ENCODE results near the gene ZYX. TPM values are rescaled to one million over a fixed set of nuclear protein-coding genes. Genes with fewer than 3 reads are reported as not detected.
A peak's percentile ranks its signal among the peaks of the same experiment; 100 is the strongest.

Gene ZYX, protein sequence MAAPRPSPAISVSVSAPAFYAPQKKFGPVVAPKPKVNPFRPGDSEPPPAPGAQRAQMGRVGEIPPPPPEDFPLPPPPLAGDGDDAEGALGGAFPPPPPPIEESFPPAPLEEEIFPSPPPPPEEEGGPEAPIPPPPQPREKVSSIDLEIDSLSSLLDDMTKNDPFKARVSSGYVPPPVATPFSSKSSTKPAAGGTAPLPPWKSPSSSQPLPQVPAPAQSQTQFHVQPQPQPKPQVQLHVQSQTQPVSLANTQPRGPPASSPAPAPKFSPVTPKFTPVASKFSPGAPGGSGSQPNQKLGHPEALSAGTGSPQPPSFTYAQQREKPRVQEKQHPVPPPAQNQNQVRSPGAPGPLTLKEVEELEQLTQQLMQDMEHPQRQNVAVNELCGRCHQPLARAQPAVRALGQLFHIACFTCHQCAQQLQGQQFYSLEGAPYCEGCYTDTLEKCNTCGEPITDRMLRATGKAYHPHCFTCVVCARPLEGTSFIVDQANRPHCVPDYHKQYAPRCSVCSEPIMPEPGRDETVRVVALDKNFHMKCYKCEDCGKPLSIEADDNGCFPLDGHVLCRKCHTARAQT
- total RNA-seq, result 86.7 and 119 TPM in 2 replicates

DNA sequence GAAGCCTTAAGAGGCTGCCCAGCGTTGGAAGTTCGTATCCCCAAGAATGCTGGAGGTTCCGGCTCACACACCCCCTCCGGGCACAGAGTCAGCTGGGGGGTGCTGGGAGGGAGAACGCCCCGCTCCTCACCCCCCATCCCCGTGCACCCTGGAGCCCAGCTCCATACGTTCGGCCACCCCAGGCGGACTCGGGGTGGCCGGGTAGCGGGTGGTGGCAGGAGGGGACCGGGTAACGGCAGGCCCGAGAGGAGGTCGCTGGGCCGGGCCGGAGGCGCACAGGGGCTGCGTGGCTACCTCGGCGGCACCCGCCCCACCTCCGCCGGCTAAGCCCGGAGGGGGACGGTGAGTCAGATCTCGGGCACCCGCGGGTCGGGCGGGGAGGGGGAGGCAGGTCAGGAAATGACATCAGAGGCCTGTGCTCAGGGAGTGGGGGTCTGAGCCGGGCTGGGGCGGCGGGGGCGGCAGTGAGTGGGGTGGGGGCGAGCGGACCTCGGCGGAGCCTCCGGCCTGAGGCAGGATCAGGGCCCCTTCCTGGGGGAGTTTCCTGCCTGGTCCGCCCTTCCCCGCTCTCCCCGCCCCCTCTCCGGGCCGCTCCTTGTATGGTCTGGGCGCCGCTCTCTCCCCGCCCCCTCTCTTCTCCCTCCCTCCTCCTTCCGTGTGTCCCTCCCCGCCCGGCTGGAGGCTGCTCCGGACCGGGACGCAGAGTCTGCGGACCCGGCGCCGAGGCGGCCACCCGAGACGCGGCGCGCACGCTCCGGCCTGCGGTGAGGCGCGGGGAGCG, at the start of gene ZYX:
ZYX (plus strand) TSS at position 700 of the 781 bp plus-strand sequence. CDS start 227 bp downstream, outside the sequence.

DNA sequence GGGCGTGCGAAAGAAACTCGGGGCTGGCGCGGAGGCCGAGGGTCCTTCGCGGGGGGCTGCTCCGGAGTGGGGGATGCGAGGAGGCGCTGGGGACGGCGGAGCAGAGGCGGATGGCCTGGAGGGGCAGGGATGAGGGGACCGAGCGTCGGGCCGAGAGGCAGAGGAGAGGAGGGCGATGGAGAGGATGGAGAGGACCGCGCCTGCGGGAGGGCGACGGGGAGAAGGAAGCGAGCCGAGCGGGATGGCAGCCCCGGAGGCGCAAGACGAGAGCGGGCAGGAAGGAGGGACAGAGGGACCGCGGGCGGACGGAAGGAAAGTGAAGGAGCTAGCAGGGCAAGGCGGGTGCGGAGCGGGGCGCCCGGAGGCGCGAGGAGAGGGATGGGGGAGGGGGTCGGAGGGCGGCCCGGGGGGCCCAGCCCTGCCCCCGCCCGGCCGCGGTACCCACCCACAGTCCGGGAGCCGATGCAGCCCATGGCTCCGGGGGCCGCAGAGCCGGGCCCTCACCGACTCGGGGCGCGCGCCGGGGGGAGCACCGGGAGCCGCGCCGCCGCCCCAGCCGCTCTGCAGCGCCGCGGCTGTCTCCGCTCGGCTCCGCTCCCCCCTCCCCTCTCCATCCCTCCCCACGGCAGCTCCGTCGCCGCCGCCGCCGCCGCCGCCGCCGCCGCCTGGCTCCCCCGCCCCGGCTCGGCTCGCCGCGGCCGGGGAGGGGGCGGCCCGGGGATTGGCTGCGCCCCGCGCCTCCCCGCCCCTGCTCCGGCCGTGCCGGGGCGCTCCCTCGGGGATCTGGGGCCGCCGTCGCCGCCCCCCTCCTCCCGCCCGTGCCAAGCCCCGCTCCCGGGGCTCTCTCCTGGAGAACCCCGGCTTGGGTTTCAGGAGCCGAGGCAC, 18.8 kb upstream of the ZYX start, which contains the start of gene FAM131B:
FAM131B (minus strand) TSS at position 583 of the 885 bp plus-strand sequence; CDS start at position 473, 110 bp downstream.

GRCh38 chr7:143408686-143409561, 27.8 kb downstream of the ZYX start, which contains the start of gene EPHA1:
Gene EPHA1 (minus strand): TSS chr7:143408856. CDS start chr7:143408805, 51 bp downstream.

Small RNAs within 50 kb of the gene (small RNA-seq; reads per million reads assigned to genes)
- 0.62 reads per million, percentile 26 among the genes with 10 or more reads in this experiment for gene MIR6892 (ENCODE audit: low replicate concordance)

Other genes with a start within 250 kb of the ZYX start
- not detected in 2 replicates for gene PIP, start 249.3 kb upstream of the ZYX start, total RNA-seq
- gene TAS2R39, start 197.9 kb upstream of the ZYX start, total RNA-seq, result not detected in 2 replicates
- not detected in 2 replicates for gene TAS2R40, start 159.3 kb upstream of the ZYX start, total RNA-seq
- gene GSTK1, start 117.9 kb upstream of the ZYX start, total RNA-seq, result 62.4 and 63.2 TPM in 2 replicates
- not detected in 2 replicates for gene TMEM139, start 96.4 kb upstream of the ZYX start, total RNA-seq
- 8.3 and 15.0 TPM in 2 replicates for gene CASP2, start 93.0 kb upstream of the ZYX start, total RNA-seq
- gene CLCN1, start 65.2 kb upstream of the ZYX start, total RNA-seq, result not detected in 2 replicates
- 0.44 and 1.1 TPM in 2 replicates for gene FAM131B, start 18.6 kb upstream of the ZYX start, total RNA-seq
- gene EPHA1, start 27.5 kb downstream of the ZYX start, total RNA-seq, result 0.43 TPM in 1 of 2 replicates, not detected in the other
- 0.29 TPM in 1 of 2 replicates, not detected in the other for gene TAS2R60, start 62.1 kb downstream of the ZYX start, total RNA-seq
- 0.29 TPM in 1 of 2 replicates, not detected in the other for gene TAS2R41, start 96.5 kb downstream of the ZYX start, total RNA-seq
- under 0.01 and 0.43 TPM in 2 replicates for gene CTAGE15, start 190.5 kb downstream of the ZYX start, total RNA-seq
- 0.22 and 1.9 TPM in 2 replicates for gene TCAF2, start 239.6 kb downstream of the ZYX start, total RNA-seq

Measured in placental pericyte (primary cell).